GM23338 (cell line): ENCODE measurements around the gene SF3A1. TPM values are rescaled to one million over a fixed set of nuclear protein-coding genes. Genes with fewer than 3 reads are reported as not detected.

Experiments used
- ATAC-seq: fragments of 200-7000 bp; cut with Tn5 transposase; 3 replicates; pipeline ENCODE4 v1.9.1; 2020
- DNase-seq: peaks from one replicate; pipeline ENCODE4 v3.0.0-alpha.2; 2015; ENCODE audit warnings: low spot score
- H2AFZ ChIP-seq: fragments of 200-600 bp; sonication (generic); 2 replicates; pipeline ENCODE4 v1.8.0; 2016; ENCODE audit warnings: antibody characterized with exemption, mild to moderate bottlenecking, moderate library complexity
- H3F3A ChIP-seq: fragments of 200-600 bp; sonication (generic); replicated peaks from 2 replicates; pipeline ENCODE4 v1.8.0; 2017; ENCODE audit warnings: antibody characterized with exemption, mixed run types, low read depth
- H3K27ac ChIP-seq: fragments of 200-600 bp; sonication (generic); 2 replicates; pipeline ENCODE4 v1.6.1; 2016; ENCODE audit warnings: low read depth
- H3K27me3 ChIP-seq: fragments of 200-600 bp; sonication (generic); 2 replicates; pipeline ENCODE4 v1.8.0; 2016; ENCODE audit warnings: mild to moderate bottlenecking, mixed run types, moderate library complexity; ENCODE audit not compliant: insufficient read depth
- H3K36me3 ChIP-seq: fragments of 200-600 bp; sonication (generic); 2 replicates; pipeline ENCODE4 v1.8.0; 2016; ENCODE audit warnings: mild to moderate bottlenecking; ENCODE audit not compliant: insufficient read depth
- H3K4me1 ChIP-seq: fragments of 200-600 bp; sonication (generic); 2 replicates; pipeline ENCODE4 v1.8.0; 2016; ENCODE audit warnings: mild to moderate bottlenecking, moderate library complexity; ENCODE audit not compliant: insufficient read depth
- H3K4me2 ChIP-seq: fragments of 200-600 bp; sonication (generic); 2 replicates; pipeline ENCODE4 v1.7.1; 2017; ENCODE audit warnings: mixed run types
- H3K4me3 ChIP-seq: fragments of 200-600 bp; sonication (generic); 2 replicates; pipeline ENCODE4 v1.6.1; 2016; ENCODE audit warnings: mixed run types
- H3K79me2 ChIP-seq: fragments of 200-600 bp; sonication (generic); replicated peaks from 2 replicates; pipeline ENCODE4 v1.8.0; 2017; ENCODE audit warnings: mild to moderate bottlenecking; ENCODE audit not compliant: insufficient read depth
- H3K9me2 ChIP-seq: fragments of 200-600 bp; sonication (generic); 2 replicates; pipeline ENCODE4 v1.8.0; 2017; ENCODE audit not compliant: insufficient read depth
- H4K20me1 ChIP-seq: fragments of 200-600 bp; sonication (generic); replicated peaks from 2 replicates; pipeline ENCODE4 v1.8.0; 2017; ENCODE audit warnings: mild to moderate bottlenecking; ENCODE audit not compliant: insufficient read depth
- H3K27ac Mint-ChIP-seq: 2 replicates; pipeline ENCODE4 v1.8.0; 2020; ENCODE audit warnings: inconsistent platforms, mild to moderate bottlenecking, moderate library complexity, mixed read lengths
- H3K27me3 Mint-ChIP-seq: 3 replicates; pipeline ENCODE4 v1.8.0; 2022; ENCODE audit warnings: low read depth, mild to moderate bottlenecking, moderate library complexity, mixed read lengths, inconsistent platforms; ENCODE audit not compliant: insufficient read depth, poor library complexity
- H3K36me3 Mint-ChIP-seq: 3 replicates; pipeline ENCODE4 v1.8.0; 2021; ENCODE audit warnings: low read depth, mild to moderate bottlenecking, inconsistent platforms, moderate library complexity, mixed read lengths
- H3K4me1 Mint-ChIP-seq: 3 replicates; pipeline ENCODE4 v1.8.0; 2020; ENCODE audit warnings: mild to moderate bottlenecking, inconsistent platforms, mixed read lengths
- H3K4me3 Mint-ChIP-seq: 3 replicates; pipeline ENCODE4 v1.8.0; 2021; ENCODE audit warnings: moderate library complexity, mild to moderate bottlenecking, inconsistent platforms, mixed read lengths
- H3K9me3 Mint-ChIP-seq: 3 replicates; pipeline ENCODE4 v1.8.0; 2020; ENCODE audit warnings: moderate library complexity, mild to moderate bottlenecking, inconsistent platforms, mixed read lengths
- CREB1 ChIP-seq: fragments of 250-450 bp; sonication (Bioruptor Pico); IDR thresholded peaks from 2 replicates; pipeline ENCODE4 v1.5.0; 2020; ENCODE audit warnings: low read depth, mild to moderate bottlenecking, moderate library complexity
- CTCF ChIP-seq, 2 experiments: fragments of 200-600 bp in 1 of 2; sonication (generic) in 1 of 2; conservative IDR thresholded peaks; 2 replicates each; pipeline versions ENCODE4 v1.5.1 to v1.6.1; 2016 to 2017; ENCODE audit warnings: antibody characterized with exemption in 2 of 2, low read depth in 2 of 2, mild to moderate bottlenecking in 2 of 2, moderate library complexity in 1 of 2
- ETS1 ChIP-seq: IDR thresholded peaks from 2 replicates; pipeline ENCODE4 v1.6.1; 2016; ENCODE audit warnings: antibody characterized with exemption
- EZH2 ChIP-seq: fragments of 200-600 bp; sonication (generic); IDR thresholded peaks from one replicate; pipeline ENCODE4 v1.8.0; 2017; ENCODE audit warnings: antibody characterized with exemption, mild to moderate bottlenecking, low read depth; ENCODE audit not compliant: unreplicated experiment
- JUNB ChIP-seq: IDR thresholded peaks from one replicate; pipeline ENCODE4 v1.6.1; 2016; ENCODE audit warnings: antibody characterized with exemption; ENCODE audit not compliant: unreplicated experiment
- NANOG ChIP-seq: IDR thresholded peaks from 2 replicates; pipeline ENCODE4 v1.6.1; 2016; ENCODE audit warnings: antibody characterized with exemption, borderline replicate concordance
- POLR2AphosphoS5 ChIP-seq: IDR thresholded peaks from 2 replicates; pipeline ENCODE4 v1.6.1; 2016; ENCODE audit warnings: antibody characterized with exemption, low read depth
- REST ChIP-seq: IDR thresholded peaks from one replicate; pipeline ENCODE4 v1.6.1; 2018; ENCODE audit warnings: antibody characterized with exemption; ENCODE audit not compliant: unreplicated experiment
- STAT1 ChIP-seq: IDR thresholded peaks from one replicate; pipeline ENCODE4 v1.6.1; 2016; ENCODE audit warnings: antibody characterized with exemption; ENCODE audit not compliant: unreplicated experiment
- ZNF114 ChIP-seq: fragments of 250-450 bp; sonication (Bioruptor Pico); IDR thresholded peaks from 2 replicates; pipeline ENCODE4 v1.5.0; 2020; ENCODE audit warnings: mild to moderate bottlenecking, moderate library complexity
- ZNF331 ChIP-seq: fragments of 250-450 bp; sonication (Bioruptor Pico); IDR thresholded peaks from 2 replicates; pipeline ENCODE4 v1.5.0; 2020; ENCODE audit warnings: low read depth, mild to moderate bottlenecking, moderate library complexity
- polyA plus RNA-seq: library from polyadenylated mRNA; unstranded; fragments of >200 nt; fragmentation: Nextera tagmentation; extraction: Ambion mirVana; gene quantifications from 2 replicates; pipeline ENCODE4 v1.2.1, GENCODE V29; 2016
- total RNA-seq: library from RNA; depleted of rRNA; stranded (reverse); fragments of >200 nt; shearing (Covaris generic); gene quantifications from 2 replicates; pipeline ENCODE4 v1.2.3, GENCODE V29; 2014

The SF3A1 gene
- total and polyA plus RNA-seq, 2 experiments from 2014 or later = 107 to 108 TPM

- H3K4me1 ChIP-seq = no peaks in the 10 kb centered on the region
- DNase-seq (no peak), ATAC-seq (no peak)
- H3K4me3 ChIP-seq = no peak overlapping the region
- H3K36me3 ChIP-seq = no peaks in the 10 kb centered on the region
- H3K9me2 ChIP-seq = no peaks in the 10 kb centered on the region
- H3F3A ChIP-seq = no peaks in the 10 kb centered on the region
- H4K20me1 ChIP-seq = no peaks in the 10 kb centered on the region
- TF ChIP-seq POLR2AphosphoS5 = no peak
- Mint-ChIP-seq H3K27me3 (peaks cover 13% of the 10 kb centered on the region), H3K4me1 (peaks cover 16% of the 10 kb centered on the region), H3K36me3 (no peaks in the 10 kb centered on the region; the same call in 2 of the 3 replicates), H3K4me3 (no peak overlapping the region), H3K27ac (no peak overlapping the region), H3K9me3 (no peaks in the 10 kb centered on the region)
- no peak overlapping the region for H3K27ac ChIP-seq
- no peaks in the 10 kb centered on the region for H3K79me2 ChIP-seq
- no peak overlapping the region for H2AFZ ChIP-seq
- no peak overlapping the region for H3K4me2 ChIP-seq
- H3K27me3 ChIP-seq = no peaks in the 10 kb centered on the region
Observed at GRCh38 chr22:30299322-30299721, 57.4 kb downstream of the SF3A1 start.

GRCh38 chr22:30297991-30298701, 58.5 kb downstream of the SF3A1 start:
- H2AFZ ChIP-seq = no peak overlapping the region
- Mint-ChIP-seq H3K36me3 (no peaks in the 10 kb centered on the region; the same call in 2 of the 3 replicates), H3K27ac (no peak overlapping the region), H3K4me1 (peaks cover 16% of the 10 kb centered on the region), H3K9me3 (no peaks in the 10 kb centered on the region), H3K4me3 (no peak overlapping the region), H3K27me3 (peaks cover 14% of the 10 kb centered on the region)
- no peaks in the 10 kb centered on the region for H4K20me1 ChIP-seq
- H3K4me3 ChIP-seq = no peak overlapping the region
- DNase-seq = no peak
- ATAC-seq = no peak; the same call in 2 of the 3 replicates
- H3K79me2 ChIP-seq = no peaks in the 10 kb centered on the region
- no peaks in the 10 kb centered on the region for H3K9me2 ChIP-seq
- H3K27ac ChIP-seq = no peak overlapping the region
- no peaks in the 10 kb centered on the region for H3K4me1 ChIP-seq
- H3K4me2 ChIP-seq = no peak overlapping the region
- no peaks in the 10 kb centered on the region for H3F3A ChIP-seq
- H3K36me3 ChIP-seq = no peaks in the 10 kb centered on the region
- H3K27me3 ChIP-seq = no peaks in the 10 kb centered on the region
- no peak for TF ChIP-seq ZNF114 (CRISPR knock-in tag)
- TF ChIP-seq CTCF (conservative IDR thresholded peaks at IDR 0.05; ENCODE audit: low read depth in 2 of 2) = no peak
- TF ChIP-seq REST = no peak
- no peak for TF ChIP-seq STAT1
- TF ChIP-seq EZH2 = no peak
- TF ChIP-seq ZNF331 (CRISPR knock-in tag) = no peak
- no peak for TF ChIP-seq ETS1
- TF ChIP-seq CREB1 (CRISPR knock-in tag) = no peak
- no peak for TF ChIP-seq POLR2AphosphoS5
- TF ChIP-seq NANOG = no peak
- no peak for TF ChIP-seq JUNB
